HG02642 (cell line): ENCODE measurements around the gene ADPGK.
"Not testable (repeated sequence)": the region's sequence is repeated elsewhere in the genome, so short reads cannot be mapped to it uniquely, and the experiment has no call there.

Source experiments
- ATAC-seq: cut with Tn5 transposase; IDR thresholded peaks from one replicate; pipeline ENCODE4 v1.9.1; 2021; ENCODE audit warnings: mild to moderate bottlenecking; ENCODE audit not compliant: unreplicated experiment, poor library complexity

ADPGK gene

GRCh38 chr15:72758182-72758581 lies 25.4 kb downstream of the ADPGK start:
- ATAC-seq, result no peak

DNA sequence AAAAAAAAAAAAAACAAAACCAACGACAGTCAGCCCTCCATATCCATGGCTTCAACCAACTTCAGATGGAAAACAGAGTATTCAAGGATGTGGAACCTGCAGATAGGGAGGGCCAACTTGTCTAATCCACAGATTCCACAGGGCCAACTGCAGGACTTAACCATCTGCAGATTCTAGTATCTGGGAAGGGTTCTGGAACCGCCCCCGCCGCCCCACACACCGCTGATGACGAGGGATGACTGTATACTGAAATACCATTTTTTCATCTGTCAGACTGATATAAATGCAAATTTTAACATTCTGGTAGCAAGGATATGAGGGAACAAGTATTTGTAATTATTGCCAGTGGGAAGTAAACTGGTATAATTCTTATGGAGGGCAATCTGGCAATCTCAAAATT lies 29.5 kb downstream of the ADPGK start:
- ATAC-seq, result no peak

DNA sequence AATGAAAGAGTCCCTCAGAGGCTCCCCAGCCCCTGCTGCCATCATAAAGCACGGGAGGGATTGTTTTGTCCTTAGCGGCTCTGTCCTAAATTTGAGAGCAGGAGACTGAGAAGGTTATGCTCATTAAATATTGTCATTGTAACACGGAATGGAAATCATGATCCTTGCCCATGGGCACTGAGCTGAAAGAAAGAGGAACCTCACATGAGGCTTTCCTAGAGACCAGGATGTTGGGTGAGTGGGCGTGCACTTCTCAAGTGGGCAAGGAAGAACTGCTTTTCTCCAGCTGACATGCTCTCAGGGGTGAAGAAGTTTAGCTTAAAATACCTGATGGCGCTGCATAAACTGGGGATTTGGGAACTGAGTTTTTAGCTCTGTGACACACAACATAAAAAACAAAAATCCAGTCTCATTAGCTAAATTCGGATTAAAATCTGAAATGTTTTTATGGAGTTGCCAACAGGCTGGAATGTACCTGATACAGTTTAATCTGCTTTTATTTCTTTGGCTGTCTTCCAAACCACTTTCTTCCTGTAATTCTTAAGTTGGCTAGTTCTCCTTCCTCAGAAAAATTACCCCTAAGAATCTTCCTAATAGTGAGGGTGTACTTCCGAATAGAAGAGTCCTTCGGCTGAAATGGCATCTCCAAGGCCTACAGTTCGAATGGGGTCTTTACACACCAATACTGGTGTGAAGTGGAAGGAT lies 31.7 kb downstream of the ADPGK start:
- ATAC-seq, result no peak

DNA sequence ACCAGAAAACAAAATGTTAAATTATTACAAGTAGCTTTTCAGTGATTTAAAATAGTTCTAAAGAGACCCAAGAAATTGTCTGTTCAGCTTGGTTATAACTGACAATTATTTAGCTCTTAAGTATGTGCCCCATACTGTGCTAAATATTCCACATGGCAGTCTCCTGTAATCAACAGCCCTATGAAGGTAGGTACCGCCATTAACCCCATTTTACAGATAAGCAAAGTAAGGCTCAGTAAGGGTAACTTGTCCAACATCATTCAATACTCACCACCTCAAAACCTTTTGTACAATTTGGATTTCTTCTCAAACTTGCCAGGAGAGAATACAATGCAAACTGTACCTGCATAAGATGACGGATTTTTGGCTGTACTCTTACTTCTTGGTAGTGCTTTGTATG lies 33.9 kb downstream of the ADPGK start:
- ATAC-seq, result no peak

GRCh38 chr15:72740219-72740618 lies 43.3 kb downstream of the ADPGK start:
- ATAC-seq, result peak; percentile 76

- ATAC-seq, result no peak
Measured at GRCh38 chr15:72737723-72738122, 45.8 kb downstream of the ADPGK start.

GRCh38 chr15:72737061-72737460 lies 46.5 kb downstream of the ADPGK start:
- ATAC-seq, result no peak

DNA sequence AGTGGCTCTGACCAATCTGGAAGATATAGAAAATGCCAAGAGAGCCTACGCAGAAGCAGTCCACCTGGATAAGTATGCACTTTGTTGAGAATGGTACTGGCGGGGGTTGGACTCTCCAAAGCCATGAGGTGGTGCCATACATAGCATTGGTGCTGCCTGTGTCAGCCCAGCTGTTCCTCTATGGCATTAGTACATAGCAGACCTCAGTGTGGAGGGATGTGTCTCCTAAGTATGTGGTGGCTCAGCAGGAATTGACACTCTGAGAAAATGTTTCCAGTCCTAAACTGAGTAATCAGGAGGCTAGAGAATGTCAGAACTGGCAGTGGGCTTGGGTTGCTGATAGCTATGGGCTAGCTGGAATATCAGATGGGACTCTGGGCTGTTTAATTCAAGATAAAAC lies 48.4 kb downstream of the ADPGK start:
- ATAC-seq, result no peak

DNA sequence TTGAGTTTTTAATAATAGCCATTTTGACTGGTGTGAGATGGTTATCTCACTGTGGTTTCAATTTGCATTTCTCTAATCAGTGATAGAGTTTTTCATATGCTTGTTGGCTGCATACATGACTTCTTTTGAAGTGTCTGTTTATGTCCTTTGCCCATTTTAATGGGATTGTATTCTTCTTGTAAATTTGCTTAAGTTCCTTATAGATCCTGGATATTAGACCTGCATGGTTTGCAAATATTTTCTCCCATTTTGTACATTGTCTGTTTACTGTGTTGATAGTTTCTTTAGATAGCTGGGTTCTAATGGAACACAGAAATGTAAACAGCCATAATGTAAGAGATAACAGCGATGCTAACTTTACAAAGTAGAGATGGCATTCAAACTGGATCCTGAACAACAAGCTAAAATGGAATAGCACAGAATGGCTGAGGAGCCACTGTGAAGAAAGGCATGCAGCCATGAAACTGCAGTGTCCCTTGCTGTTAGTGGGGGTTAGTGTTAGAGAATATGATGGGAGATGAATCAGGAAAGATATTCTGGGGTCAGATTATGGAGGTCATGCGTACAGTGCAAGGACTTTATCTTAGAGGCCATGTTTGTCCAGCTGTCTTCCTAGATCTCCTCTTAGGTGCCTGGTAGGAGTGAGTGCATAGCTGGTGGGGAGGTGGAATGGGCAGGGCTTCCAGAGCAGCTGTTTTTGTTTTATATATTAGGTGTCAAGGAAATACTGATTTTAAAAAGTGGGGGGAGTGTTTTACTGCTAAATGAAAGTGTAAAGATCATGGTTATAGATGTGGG lies 49.4 kb downstream of the ADPGK start:
- no peak for ATAC-seq

GRCh38 chr15:72732516-72732915 lies 51.0 kb downstream of the ADPGK start:
- ATAC-seq, result no peak

- ATAC-seq, result no peak
Measured at GRCh38 chr15:72732086-72732485, 51.5 kb downstream of the ADPGK start.

- ATAC-seq, result no peak
Measured at GRCh38 chr15:72728821-72729220, 54.7 kb downstream of the ADPGK start.

DNA sequence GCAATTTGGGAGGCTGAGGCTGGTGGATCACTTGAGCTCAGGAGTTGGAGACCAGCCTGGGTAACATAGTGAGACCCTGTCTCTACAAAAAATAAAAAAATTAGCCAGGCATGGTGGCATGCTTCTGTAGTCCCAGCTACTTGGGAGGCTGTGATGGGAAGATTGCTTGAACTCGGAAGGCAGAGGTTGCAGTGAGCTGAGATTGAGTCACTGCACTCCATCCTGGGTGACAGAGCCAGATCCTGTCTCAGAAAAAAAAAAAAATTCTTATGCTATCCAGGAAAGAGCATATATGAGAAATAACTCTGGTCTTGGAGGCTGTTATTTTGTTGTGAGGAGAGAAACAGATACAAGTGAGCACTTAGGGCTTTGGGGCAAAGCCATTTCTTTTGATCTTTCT lies 55.3 kb downstream of the ADPGK start:
- not testable (repeated sequence) for ATAC-seq

- no peak for ATAC-seq
Measured at GRCh38 chr15:72727154-72727553, 56.4 kb downstream of the ADPGK start.

DNA sequence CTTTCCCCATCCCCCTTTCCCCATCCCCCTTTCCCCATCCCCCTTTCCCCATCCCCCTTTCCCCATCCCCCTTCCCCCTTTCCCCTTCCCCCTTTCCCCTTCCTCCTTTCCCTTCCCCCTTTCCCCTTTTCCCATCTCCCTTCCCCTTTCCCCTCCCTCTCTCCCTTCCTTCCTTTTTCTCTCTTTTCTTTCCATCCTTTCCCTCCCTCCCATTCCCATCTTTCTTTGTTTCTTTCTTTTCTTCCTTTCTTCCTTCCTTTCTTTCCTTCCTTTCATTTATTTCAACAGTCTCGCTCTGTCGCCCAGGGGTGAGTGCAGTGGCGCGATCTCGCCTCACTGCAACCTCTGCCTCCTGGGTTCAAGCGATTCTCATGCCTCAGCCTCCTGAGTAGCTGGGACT lies 57.7 kb downstream of the ADPGK start:
- not testable (repeated sequence) for ATAC-seq

GRCh38 chr15:72725446-72725845 lies 58.1 kb downstream of the ADPGK start:
- ATAC-seq, result no peak

GRCh38 chr15:72724028-72724427 lies 59.5 kb downstream of the ADPGK start:
- no peak for ATAC-seq

GRCh38 chr15:72722071-72722696 lies 61.4 kb downstream of the ADPGK start:
- no peak for ATAC-seq

GRCh38 chr15:72708551-72709303 lies 74.8 kb downstream of the ADPGK start:
- not testable (repeated sequence) for ATAC-seq

DNA sequence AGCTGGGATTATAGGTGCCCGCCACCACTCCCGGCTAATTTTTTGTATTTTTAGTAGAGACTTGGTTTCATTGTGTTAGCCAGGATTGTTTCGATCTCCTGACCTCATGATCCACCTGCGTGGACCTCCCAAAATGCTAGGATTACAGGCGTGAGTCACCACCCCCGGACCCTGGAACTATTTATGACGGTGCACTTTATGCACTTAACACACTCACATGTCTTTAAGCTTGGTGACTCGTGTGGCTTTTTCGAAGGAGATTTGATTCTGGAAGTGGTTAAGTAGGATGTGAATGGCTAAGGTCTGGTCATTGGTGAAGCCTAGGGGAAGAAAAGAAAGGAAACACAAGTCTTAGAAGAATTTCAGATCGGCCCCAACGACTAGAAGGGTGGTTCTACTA lies 77.3 kb downstream of the ADPGK start:
- no peak for ATAC-seq
